Islet of Langerhans (tissue), 1 donor: ENCODE data around the gene MAP1LC3C.
"Not testable (repeated sequence)": the region's sequence is repeated elsewhere in the genome, so short reads cannot be mapped to it uniquely, and the experiment has no call there.

ENCODE experiments used
- FAIRE-seq: peaks from one replicate; lab custom pipeline; 2011; peaks lifted over from hg19 to GRCh38; lab: Jason Lieb, UNC

MAP1LC3C gene

DNA sequence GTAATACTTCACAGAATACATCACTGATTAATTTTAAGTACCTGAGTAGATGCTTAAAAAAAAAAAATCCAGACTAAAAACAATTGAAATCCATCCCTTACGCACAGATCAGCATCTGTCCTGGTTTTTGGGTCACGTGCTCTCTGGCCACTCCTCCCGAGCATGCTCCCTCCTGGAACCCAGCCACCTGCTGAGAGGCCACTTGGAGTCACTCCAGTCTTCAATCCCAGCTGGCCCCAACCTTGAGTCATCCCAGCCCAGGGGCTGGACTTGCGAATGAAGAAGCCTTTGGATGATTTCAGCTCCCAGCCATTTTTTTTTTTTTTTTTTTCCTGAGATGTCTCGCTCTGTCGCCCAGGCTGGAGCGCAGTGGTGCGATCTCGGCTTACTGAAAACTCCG, 8.9 kb downstream of the MAP1LC3C start:
- FAIRE-seq, result no peak

DNA sequence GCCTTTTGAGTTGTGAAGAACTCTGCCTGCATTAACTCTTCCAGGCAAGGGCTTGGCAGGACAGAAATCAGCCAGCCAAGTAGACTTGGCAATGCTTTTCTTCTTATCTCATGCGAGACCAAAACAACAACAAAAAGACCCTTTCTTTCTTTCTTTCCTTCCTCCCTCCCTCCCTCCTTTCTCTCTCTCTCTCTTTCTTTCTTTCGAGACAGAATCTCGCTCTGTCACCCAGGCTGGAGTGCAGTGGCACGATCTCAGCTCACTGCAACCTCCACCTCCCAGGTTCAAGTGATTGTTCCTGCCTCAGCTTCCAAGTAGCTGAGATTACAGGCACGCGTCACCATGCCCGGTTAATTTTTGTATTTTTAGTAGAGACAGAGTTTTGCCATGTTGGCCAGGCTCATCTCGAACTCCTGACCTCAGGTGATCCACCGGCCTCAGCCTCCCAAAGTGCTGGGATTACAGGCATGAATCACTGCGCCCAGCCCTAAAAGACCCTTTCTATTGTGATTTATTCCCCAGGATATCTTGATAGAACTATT, 10.4 kb downstream of the MAP1LC3C start:
- FAIRE-seq, result not testable (repeated sequence)

DNA sequence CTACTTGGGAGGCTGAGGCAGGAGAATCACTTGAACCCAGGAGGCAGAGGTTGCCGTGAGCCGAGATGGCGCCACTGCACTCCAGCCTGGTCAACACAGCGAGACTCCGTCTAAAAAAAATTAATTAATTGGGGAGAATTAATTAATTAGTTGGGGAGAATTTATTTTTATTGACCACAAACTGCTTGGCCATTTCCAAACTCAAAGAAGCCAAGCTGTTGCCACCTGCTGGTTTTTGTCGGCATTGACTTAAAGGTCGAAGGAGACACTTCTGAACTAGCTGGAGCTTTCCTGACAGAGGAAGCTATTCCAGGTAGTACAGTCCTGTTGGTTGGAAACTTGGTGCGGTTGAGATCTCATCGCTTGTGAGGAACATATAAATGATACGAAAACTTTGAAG, 13.1 kb downstream of the MAP1LC3C start:
- FAIRE-seq, result no peak

DNA sequence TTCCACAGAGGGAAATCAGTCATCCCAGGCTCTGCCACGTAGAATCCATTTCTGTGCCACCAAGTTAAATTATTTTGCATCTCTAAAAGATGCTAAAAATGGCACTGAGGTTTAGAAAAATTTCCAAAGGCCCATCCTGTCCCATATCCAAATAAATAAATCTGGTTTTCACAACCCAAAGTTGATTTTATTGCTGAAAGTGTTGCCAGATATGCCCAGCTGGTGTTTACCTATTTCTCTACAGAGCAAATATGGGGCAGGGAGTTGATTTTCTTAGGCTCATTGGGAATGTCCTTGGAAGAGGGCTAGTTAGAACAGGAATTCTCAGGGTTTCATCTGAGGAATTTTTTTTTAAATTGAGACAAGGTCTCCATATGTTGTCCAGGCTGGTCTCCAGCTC, 19.0 kb downstream of the MAP1LC3C start:
- FAIRE-seq, result no peak

DNA sequence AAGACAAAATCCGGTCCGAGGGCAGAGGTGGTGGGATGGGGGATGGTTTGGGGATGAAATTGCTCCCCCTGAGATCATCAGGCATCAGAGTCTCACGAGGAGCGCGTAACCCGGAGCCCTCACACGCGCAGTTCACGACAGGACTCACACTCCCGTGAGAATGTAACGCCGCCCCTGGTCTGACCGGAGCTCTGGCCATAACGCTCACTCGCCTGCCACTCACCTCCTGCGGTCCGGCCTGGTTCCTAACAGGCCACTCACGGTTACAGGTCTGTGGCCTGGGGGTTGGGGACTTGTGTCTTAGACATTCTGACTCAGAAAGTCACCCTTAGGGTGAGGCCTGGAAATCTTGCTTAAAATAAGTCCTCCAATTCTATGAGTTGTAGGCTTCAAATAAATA, 19.8 kb downstream of the MAP1LC3C start:
- FAIRE-seq, result no peak

DNA sequence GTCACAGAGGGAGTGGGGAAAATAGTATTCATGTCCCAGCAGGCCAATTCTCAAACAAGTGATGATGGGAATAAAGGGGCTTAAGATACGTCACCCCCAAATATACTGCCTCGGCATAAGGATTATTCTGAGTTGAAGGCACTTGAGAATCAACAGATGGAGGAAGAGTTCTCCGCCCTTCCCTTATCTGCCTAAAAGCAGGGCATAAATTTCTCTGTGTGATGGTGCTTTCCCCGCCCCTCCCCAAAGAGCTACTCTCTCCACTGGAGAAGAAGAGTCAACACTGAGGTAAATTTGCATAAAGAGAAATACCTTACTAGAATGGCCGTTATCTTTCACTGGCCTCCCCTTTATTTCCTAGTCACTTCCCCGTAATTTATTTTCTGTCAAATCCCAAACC, 22.7 kb downstream of the MAP1LC3C start:
- FAIRE-seq, result no peak

DNA sequence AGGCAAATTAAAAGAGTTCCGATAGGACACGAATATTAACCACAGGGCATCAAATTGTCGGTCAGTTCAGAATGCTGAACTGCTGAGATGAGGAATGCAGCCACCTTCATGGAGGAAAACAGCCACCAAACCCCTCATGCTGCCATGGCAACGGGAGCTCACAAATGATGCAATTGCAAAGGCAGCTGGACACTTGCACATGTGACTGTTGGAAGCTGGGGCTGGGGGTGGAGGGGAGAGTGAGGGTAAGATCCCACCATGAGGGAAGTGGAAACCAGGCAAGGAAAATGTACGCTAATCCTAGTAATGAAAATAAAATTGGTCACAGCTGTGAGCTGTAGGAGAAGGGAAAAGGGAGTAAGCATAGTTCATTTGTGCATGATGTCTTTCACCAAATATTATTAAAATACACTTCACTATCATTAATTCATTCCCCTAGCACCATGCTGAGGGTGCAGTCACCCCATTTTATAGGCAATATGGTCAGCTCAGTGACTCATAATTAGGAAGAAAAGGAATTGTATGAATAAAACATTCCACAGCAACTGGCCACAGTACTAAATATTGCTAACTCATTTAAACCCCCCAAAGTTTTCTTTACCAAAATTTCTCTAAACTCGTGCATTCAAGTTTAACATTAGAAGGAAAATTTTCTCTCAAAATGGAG, 26.1 kb downstream of the MAP1LC3C start:
- FAIRE-seq, result no peak

DNA sequence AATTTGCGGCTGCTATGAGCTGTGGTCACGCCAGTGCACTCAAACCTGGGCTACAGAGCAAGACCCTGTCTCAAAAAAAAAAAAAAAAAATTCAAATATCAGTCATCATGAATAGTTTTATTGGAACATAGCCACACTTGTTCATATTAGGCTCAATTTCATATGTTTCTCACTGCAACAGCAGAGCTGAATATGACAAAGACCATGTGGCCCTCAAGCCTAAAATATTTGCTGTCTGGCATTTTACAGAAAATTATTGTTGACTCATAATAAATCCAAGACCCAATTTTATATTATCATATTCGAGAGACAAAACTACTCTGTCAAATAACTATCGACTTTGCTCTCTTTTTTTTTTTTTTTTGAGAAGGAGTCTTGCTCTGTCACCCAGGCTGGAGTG, 30.3 kb downstream of the MAP1LC3C start:
- FAIRE-seq, result no peak

DNA sequence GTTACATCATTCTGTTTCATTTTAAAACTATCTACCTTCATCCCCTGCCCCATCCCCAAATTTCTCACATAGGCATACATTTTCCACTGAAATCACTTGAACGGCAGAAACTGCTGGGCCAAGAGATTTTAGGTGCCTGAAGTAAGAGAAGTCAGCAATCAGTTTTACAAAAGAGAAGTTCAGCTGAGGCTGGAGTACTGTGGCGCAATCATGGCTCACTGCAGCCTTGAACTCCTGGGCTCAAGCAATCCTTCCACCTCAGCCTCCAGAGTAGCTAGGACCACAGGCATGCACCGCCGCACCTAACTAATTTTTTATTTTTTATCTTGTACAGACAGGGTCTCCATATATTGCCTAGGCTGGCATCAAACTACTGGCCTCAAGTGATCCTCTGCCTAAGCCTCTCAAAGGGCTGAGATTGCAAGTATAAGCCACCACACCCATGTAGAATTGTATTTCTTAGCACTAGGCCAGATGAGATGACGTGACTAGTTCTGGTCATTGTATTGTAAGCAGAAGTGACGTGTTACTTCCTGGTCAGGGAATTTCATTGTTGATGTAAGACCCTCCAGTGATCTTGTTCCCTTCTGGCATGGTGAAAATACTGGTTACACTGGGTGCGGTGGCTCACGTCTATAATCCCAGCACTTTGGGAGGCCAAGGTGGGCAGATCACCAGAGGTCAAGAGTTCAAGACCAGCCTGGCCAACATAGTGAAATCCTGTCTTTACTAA, 34.2 kb downstream of the MAP1LC3C start:
- FAIRE-seq, result no peak

DNA sequence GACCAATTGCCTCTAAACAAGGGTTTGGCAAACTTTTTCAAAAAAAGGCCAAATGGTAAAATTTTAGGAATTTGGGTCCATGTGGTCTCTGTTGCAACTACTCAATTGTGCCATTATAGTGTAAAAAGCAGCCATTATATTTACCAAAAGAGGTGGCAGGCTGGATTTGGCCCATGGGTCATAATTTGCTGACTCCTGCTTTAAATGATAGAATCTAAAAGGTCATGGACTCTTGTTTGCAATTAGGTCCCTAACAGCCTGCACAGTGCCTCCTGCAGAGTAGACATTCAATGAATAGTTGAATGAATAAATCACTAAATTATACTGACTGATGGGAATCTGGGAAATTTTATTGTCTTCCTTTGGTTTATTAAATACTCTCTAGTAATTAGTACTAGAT, 35.2 kb downstream of the MAP1LC3C start:
- FAIRE-seq, result no peak

DNA sequence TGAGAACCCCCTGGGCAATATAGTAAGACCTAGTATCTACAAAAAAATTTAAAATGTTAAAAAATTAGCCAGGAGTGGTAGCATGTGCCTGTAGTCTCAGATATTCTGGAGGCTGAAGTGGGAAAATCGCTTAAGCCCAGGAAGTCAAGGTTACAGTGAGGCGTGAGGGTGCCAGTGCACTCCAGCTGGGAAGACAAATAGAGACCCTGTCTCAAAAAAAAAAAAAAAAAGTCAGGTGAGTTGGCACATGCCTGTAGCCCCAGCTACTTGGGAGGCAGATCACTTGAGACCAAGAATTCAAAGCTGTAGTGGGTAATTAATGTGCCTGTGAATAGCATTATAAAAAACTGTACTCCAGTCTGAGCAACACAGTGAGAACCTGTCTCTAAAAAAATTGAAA, 36.7 kb downstream of the MAP1LC3C start:
- FAIRE-seq, result no peak

DNA sequence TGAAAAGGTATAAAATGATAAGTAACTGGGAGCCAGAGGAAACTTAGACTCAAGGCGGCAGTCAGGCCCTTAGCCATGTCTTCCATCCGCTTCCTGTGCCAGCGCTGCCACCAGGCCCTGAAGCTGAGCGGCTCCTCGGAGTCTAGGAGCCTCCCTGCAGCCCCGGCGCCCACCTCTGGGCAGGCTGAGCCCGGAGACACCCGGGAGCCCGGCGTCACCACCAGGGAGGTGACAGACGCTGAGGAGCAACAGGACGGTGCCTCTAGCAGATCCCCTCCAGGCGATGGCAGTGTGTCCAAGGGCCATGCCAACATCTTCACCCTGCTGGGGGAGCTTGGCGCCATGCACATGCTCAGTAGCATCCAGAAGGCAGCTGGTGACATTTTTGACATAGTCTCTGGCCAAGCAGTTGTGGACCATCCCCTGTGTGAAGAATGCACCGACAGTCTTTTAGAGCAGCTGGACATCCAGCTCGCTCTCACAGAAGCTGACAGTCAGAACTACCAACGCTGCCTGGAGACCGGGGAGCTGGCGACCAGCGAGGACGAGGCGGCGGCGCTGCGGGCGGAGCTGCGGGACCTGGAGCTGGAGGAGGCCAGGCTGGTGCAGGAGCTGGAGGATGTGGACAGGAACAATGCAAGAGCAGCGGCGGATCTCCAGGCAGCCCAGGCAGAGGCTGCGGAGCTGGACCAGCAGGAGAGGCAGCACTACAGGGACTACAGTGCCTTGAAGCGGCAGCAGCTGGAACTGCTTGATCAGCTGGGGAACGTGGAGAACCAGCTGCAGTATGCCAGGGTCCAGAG, 41.0 kb downstream of the MAP1LC3C start, which contains the start of gene BECN2:
Gene BECN2 (plus strand): TSS at position 76 of the 803 bp plus-strand sequence. CDS start 0 bp downstream, at position 76.
- no peak for FAIRE-seq

DNA sequence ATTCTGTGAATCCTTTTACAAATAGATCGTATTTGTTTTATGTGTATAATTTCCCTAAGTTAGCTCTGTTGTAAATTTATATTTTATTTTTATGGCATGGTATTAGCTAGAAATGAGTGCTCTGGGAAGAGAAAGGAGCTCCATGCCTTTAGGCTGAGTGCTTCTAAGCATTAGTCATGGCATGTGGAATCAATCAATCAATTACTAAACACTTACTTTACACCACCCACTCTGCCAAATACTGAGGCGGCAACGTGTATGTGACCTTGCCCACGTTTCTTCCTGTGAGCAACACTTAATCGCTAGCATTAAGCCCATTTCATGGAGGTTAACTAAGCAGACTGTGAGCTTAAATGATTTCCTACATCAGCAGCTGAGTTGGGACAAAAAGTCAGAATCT, 48.5 kb downstream of the MAP1LC3C start:
- FAIRE-seq, result no peak

DNA sequence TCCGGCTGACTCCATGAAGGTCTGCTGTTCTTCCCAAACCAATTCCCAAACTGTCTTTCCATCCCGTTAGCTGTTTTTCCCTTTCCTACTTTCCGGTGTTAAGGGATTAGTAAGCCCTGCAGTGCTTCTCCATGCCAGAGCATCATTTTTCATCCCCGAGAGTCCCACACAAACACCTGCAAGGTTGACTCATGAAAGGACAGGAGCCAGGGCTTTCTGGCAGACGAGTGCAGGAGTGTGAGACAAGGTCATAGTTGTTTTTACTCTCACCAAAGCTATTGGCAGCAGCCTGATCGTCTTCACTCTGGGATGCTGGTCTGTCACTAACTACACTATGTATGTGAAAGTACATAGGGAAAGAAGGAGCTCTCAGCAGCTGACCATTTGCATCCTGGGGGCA, 51.5 kb downstream of the MAP1LC3C start:
- FAIRE-seq, result no peak
